Astrocyte (in vitro differentiated cells and primary cell): ENCODE results near the gene COL5A2.

ENCODE experiments used
- EZH2 ChIP-seq: IDR thresholded peaks from 2 replicates; pipeline ENCODE4 v1.6.1; 2012; ENCODE audit warnings: mild to moderate bottlenecking, low read length, inconsistent platforms; ENCODE audit not compliant: insufficient read depth
- TF ChIP-seq, protein P1 (sequence below): IDR thresholded peaks from 2 replicates; pipeline ENCODE4 v1.5.1; 2011; ENCODE audit warnings: low read depth, mild to moderate bottlenecking, inconsistent platforms, low read length, moderate library complexity; ENCODE audit not compliant: insufficient read depth

- TF ChIP-seq, protein P1, sequence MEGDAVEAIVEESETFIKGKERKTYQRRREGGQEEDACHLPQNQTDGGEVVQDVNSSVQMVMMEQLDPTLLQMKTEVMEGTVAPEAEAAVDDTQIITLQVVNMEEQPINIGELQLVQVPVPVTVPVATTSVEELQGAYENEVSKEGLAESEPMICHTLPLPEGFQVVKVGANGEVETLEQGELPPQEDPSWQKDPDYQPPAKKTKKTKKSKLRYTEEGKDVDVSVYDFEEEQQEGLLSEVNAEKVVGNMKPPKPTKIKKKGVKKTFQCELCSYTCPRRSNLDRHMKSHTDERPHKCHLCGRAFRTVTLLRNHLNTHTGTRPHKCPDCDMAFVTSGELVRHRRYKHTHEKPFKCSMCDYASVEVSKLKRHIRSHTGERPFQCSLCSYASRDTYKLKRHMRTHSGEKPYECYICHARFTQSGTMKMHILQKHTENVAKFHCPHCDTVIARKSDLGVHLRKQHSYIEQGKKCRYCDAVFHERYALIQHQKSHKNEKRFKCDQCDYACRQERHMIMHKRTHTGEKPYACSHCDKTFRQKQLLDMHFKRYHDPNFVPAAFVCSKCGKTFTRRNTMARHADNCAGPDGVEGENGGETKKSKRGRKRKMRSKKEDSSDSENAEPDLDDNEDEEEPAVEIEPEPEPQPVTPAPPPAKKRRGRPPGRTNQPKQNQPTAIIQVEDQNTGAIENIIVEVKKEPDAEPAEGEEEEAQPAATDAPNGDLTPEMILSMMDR = no peak
- TF ChIP-seq EZH2 = no peak
Measured at GRCh38 chr2:189226017-189226416, 46.5 kb upstream of the COL5A2 start.
